Omental fat pad (tissue), 4 donors: ENCODE measurements around the gene HBEGF. TPM values are rescaled to one million over a fixed set of nuclear protein-coding genes. Genes with fewer than 3 reads are reported as not detected.

Experiments used
- ATAC-seq: fragments of 150-250 bp; one replicate; pipeline ENCODE4 v1.9.1; 2016; ENCODE audit warnings: mild to moderate bottlenecking, moderate library complexity; ENCODE audit not compliant: low FRiP score
- DNase-seq: peaks from one replicate; pipeline ENCODE4 v3.0.0-alpha.2; 2019; ENCODE audit warnings: low spot score
- total RNA-seq, 4 donors: library from RNA; depleted of rRNA; stranded (reverse); fragments of >200 nt; gene quantifications; one replicate each; pipeline ENCODE4 v1.1.0, GENCODE V29; 2016
- TF ChIP-seq, protein P1 (sequence below), 3 donors: fragments of 450-650 bp; IDR thresholded peaks; one replicate each; pipeline ENCODE4 v1.5.1; 2016 to 2017; ENCODE audit warnings: antibody characterized with exemption in 3 of 3, mild to moderate bottlenecking in 3 of 3, moderate library complexity in 2 of 3

The HBEGF gene, protein sequence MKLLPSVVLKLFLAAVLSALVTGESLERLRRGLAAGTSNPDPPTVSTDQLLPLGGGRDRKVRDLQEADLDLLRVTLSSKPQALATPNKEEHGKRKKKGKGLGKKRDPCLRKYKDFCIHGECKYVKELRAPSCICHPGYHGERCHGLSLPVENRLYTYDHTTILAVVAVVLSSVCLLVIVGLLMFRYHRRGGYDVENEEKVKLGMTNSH
- total RNA-seq: 10 to 100 TPM; 32.1 to 81.8 (median 61.0) TPM

DNA sequence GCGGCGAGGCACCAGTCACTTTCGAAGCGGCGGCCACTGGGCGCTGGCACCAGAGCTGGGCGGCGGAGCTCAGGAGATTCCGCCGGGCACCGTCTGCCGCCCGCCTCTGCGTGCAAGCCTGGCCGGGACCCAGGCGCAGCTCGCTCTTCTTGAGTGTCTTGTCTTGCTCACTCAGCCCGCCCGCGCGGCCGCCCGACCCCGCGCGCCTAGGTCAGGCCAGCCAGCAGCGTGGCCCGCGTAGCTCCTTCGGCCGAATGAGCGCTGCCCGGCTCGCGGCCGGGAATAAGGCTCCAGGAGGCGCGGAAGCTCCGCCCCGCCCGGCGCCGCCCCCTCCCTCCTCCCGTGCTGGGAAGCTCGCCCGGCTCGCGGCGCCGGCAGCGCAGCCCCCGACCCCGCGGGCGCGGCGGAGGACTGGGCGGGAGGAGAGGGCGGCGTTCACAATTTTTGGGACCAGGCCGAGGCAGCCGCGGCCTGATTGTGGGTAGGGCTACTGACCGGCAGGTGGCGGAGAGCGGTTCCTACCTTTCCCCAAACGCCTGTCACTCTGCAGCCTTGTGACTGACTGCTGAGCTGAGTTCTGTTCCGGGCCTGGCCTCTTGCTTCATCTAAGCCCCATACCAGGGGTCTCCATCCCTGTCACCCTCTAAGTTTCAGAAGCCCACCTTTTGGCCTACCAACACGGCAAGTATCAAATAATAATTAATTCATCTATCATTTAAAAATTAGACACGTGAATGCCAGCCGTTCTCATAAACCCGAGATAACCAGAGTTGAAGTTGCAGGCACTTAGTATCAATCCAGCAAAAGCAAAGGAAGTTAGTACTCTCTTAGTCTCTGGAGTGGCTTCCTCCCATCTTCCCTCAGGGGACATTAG is at the start of gene HBEGF:
Gene HBEGF, minus strand, starts transcription at position 256 of the 874 bp plus-strand sequence. CDS start 275 bp downstream, outside the sequence.
- TF ChIP-seq, protein P1, sequence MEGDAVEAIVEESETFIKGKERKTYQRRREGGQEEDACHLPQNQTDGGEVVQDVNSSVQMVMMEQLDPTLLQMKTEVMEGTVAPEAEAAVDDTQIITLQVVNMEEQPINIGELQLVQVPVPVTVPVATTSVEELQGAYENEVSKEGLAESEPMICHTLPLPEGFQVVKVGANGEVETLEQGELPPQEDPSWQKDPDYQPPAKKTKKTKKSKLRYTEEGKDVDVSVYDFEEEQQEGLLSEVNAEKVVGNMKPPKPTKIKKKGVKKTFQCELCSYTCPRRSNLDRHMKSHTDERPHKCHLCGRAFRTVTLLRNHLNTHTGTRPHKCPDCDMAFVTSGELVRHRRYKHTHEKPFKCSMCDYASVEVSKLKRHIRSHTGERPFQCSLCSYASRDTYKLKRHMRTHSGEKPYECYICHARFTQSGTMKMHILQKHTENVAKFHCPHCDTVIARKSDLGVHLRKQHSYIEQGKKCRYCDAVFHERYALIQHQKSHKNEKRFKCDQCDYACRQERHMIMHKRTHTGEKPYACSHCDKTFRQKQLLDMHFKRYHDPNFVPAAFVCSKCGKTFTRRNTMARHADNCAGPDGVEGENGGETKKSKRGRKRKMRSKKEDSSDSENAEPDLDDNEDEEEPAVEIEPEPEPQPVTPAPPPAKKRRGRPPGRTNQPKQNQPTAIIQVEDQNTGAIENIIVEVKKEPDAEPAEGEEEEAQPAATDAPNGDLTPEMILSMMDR (IDR thresholded peaks at IDR 0.05): no peak
- ATAC-seq: peak; percentile 83
- no peak for DNase-seq

DNA sequence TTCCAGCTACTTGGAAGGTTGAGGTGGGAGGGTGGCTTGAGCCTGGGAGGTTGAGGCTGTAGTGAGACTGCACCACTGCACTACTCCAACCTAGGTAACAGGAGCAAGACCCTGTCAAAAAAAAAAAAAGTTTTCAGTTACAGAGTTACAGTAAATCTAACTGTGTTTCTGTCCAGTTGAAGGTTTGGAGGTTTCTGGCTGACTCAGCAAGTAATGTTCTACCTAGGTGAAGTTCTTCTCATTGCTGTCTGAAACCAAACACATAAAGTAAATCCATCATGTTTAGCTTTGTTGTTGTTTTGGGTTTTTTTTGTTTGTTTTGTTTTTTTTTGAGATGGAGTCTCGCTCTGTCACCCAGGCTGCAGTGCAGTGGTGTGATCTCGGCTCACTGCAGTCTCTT is 47.3 kb upstream of the HBEGF start:
- DNase-seq (no peak), ATAC-seq (no peak)
- TF ChIP-seq, protein P1 (IDR thresholded peaks at IDR 0.05): no peak

DNA sequence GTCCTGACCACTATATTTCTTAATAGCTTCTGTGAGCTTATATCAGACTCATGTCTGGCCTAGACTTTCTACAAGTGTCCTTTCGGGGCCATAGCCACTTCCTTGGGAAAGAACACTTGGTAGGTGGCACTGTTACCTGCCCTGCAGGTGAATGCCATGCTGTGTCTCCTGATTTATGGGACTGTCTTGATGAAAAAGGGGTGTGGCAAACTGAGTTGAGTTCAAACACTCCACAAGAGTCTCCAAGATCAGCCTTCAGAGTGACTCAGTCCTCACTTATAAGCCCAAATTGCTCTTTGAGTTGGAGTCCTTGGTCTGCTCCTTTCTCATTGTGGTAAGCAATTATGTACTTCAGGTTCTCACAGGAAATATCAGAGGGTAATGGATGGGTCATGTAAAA is 45.3 kb upstream of the HBEGF start:
- TF ChIP-seq, protein P1 (IDR thresholded peaks at IDR 0.05): no peak
- ATAC-seq: no peak
- no peak for DNase-seq

DNA sequence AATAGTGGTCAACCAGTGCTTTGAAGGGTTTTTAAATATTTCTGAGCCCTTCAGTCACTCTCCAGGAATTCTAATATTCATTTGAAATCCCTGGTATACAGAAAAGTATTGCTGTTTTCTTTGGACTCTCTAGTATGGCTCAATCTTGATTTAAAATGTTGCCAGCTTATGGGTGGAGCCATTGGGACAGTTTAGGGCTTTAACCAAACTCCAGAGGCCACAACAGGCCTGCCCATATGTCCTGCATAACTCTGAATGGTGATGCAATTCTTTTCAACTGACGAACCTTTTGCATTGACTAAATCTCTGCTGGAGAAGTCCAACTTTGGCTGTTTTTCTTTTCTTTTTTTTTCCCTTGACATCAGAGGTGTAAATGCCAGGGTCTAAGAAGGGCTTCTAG is 44.9 kb upstream of the HBEGF start:
- no peak for DNase-seq
- TF ChIP-seq, protein P1 (IDR thresholded peaks at IDR 0.05): no peak
- ATAC-seq: no peak

DNA sequence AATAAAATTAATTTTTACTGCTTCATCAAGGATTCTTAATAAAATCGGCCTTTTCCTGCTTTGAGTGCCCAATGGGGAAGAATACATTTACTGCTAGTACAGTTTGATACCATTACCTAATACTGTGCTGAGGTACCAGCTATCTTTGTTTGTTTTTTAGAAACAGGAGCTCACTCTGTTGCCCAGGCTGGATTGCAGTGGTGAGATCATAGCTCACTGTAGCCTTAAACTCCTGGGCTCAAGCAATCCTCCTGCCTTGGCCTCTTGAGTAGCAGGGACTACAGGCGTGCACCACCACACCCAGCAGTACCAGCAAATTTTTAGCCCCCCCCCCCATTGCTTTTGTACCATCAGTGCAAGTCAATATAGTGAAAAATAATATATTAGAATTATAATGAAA is 41.6 kb upstream of the HBEGF start:
- ATAC-seq (no peak), DNase-seq (no peak)
- TF ChIP-seq, protein P1 (IDR thresholded peaks at IDR 0.05): no peak

DNA sequence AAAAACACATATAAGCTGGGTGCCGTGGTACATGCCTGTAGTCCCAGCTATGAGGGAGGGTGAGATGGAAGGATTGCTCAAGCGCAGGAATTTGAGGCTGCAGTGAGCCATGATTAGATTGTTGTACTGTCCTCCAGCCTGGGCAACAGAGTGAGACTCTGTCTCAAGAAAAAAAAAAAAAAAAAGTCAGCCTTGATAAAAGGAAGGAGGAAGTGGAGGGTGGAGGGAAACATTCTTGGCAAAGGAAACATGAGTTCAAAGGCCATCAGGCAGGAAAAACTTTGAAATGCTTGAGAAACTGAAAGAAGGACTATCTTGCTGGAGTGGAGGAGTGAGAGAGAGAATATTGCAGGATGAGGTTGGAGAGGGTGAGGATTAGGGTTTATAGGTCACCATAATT is 36.9 kb upstream of the HBEGF start:
- no peak for ATAC-seq
- DNase-seq: no peak
- TF ChIP-seq, protein P1 (IDR thresholded peaks at IDR 0.05): no peak
